H1 (cell line): ENCODE results near the gene ANKRD2.

Source experiments
- CBX5 ChIP-seq: fragments of 300-800, 300-1000 bp; sonication (generic); IDR thresholded peaks from 2 replicates; pipeline ENCODE4 v1.7.1; 2016; ENCODE audit warnings: antibody characterized with exemption, low read length, low read depth
- CHD1 ChIP-seq: IDR thresholded peaks from 2 replicates; pipeline ENCODE4 v1.6.1; 2012; ENCODE audit warnings: low read depth, low read length, improper control_type of control experiment
- CTCF ChIP-seq, 3 experiments: IDR thresholded peaks; 1 replicate in 2 of 3; 2 replicates in 1 of 3; pipeline versions ENCODE4 v1.5.1 to v1.6.1; 2011; ENCODE audit warnings: low read length in 3 of 3, mild to moderate bottlenecking in 3 of 3, inconsistent platforms in 2 of 3, low read depth in 1 of 3, moderate library complexity in 1 of 3; ENCODE audit not compliant: insufficient read depth in 1 of 3; ENCODE audit errors: control extremely low read depth in 1 of 3
- POLR2AphosphoS5 ChIP-seq: IDR thresholded peaks from 2 replicates; pipeline ENCODE4 v1.6.1; 2011; ENCODE audit warnings: low read depth, low read length
- RAD21 ChIP-seq, 2 experiments: IDR thresholded peaks in 1 of 2; conservative IDR thresholded peaks in 1 of 2; 2 replicates each; pipeline ENCODE4 v1.6.1; 2011; ENCODE audit warnings: low read depth in 2 of 2, low read length in 2 of 2, improper control_type of control experiment in 1 of 2, inconsistent platforms in 1 of 2, mild to moderate bottlenecking in 1 of 2, moderate library complexity in 1 of 2
- RNF2 ChIP-seq: fragments of 200-900, 300-1000 bp; sonication (generic); IDR thresholded peaks from 2 replicates; pipeline ENCODE4 v1.7.1; 2016; ENCODE audit warnings: borderline replicate concordance, low read depth, mild to moderate bottlenecking, antibody characterized with exemption, low read length; ENCODE audit not compliant: poor library complexity, severe bottlenecking; ENCODE audit errors: missing control alignments
- SIX5 ChIP-seq: IDR thresholded peaks from 2 replicates; pipeline ENCODE4 v1.6.1; 2011; ENCODE audit warnings: mild to moderate bottlenecking, low read depth, low read length
- YY1 ChIP-seq: IDR thresholded peaks from 2 replicates; pipeline ENCODE4 v1.6.1; 2011; ENCODE audit warnings: low read depth, mild to moderate bottlenecking, low read length

GRCh38 chr10:97627731-97628130 is 55.2 kb downstream of the ANKRD2 start:
- TF ChIP-seq CTCF (IDR thresholded peaks at IDR 0.05; ENCODE audit: control extremely low read depth in 1 of 3, insufficient read depth in 1 of 3, low read depth in 1 of 3, low read length in 3 of 3) = no peak
- TF ChIP-seq RAD21 (IDR thresholded peaks at IDR 0.05 in 1 of 2, conservative IDR thresholded peaks at IDR 0.05 in 1 of 2; ENCODE audit: low read depth in 2 of 2, low read length in 2 of 2) = no peak
- no peak for TF ChIP-seq RNF2
- no peak for TF ChIP-seq CBX5
- TF ChIP-seq POLR2AphosphoS5 = no peak
- no peak for TF ChIP-seq CHD1
- TF ChIP-seq YY1 = no peak
- no peak for TF ChIP-seq SIX5
